CD4-positive, alpha-beta T cell treated with Interleukin-17A for 4 hours (primary cell): ENCODE measurements around the gene BTRC.
"Not testable (repeated sequence)": the region's sequence is repeated elsewhere in the genome, so short reads cannot be mapped to it uniquely, and the experiment has no call there.

Experiments
- DNase-seq: peaks from one replicate; pipeline ENCODE4 v3.0.0-alpha.2; 2020; ENCODE audit warnings: mixed read lengths

BTRC gene

GRCh38 chr10:101351017-101351416 is 2.9 kb upstream of the BTRC start:
- no peak for DNase-seq

- no peak for DNase-seq
Measured at GRCh38 chr10:101351477-101351876, 2.5 kb upstream of the BTRC start.

- DNase-seq, result not testable (repeated sequence)
Measured at GRCh38 chr10:101352857-101353256, 1.1 kb upstream of the BTRC start.

GRCh38 chr10:101354328-101355071 is 535 bp downstream of the BTRC start:
- peak; percentile 51 for DNase-seq

- no peak for DNase-seq
Measured at GRCh38 chr10:101355072-101355706, 1.2 kb downstream of the BTRC start.

GRCh38 chr10:101356132-101356531 is 2.2 kb downstream of the BTRC start:
- no peak for DNase-seq

GRCh38 chr10:101357958-101358357 is 4.0 kb downstream of the BTRC start:
- DNase-seq, result no peak

GRCh38 chr10:101358706-101359300 is 4.8 kb downstream of the BTRC start:
- no peak for DNase-seq

- not testable (repeated sequence) for DNase-seq
Measured at GRCh38 chr10:101360090-101360489, 6.1 kb downstream of the BTRC start.

- DNase-seq, result not testable (repeated sequence)
Measured at GRCh38 chr10:101360841-101361240, 6.9 kb downstream of the BTRC start.

GRCh38 chr10:101363850-101364400 is 10.0 kb downstream of the BTRC start:
- DNase-seq, result no peak

- no peak for DNase-seq
Measured at GRCh38 chr10:101364721-101365120, 10.8 kb downstream of the BTRC start.

GRCh38 chr10:101367569-101368453 is 13.8 kb downstream of the BTRC start:
- DNase-seq, result no peak

GRCh38 chr10:101373063-101373462 is 19.1 kb downstream of the BTRC start:
- DNase-seq, result no peak

- not testable (repeated sequence) for DNase-seq
Measured at GRCh38 chr10:101373993-101374392, 20.0 kb downstream of the BTRC start.

- no peak for DNase-seq
Measured at GRCh38 chr10:101375076-101375475, 21.1 kb downstream of the BTRC start.

- no peak for DNase-seq
Measured at GRCh38 chr10:101379663-101380352, 25.8 kb downstream of the BTRC start.

- no peak for DNase-seq
Measured at GRCh38 chr10:101380353-101381017, 26.5 kb downstream of the BTRC start.

- DNase-seq, result no peak
Measured at GRCh38 chr10:101385866-101386658, 32.1 kb downstream of the BTRC start.

- DNase-seq, result no peak
Measured at GRCh38 chr10:101386659-101387259, 32.8 kb downstream of the BTRC start.
